GM12874 (cell line): ENCODE data around the gene SLIT3.

Source experiments
- TF ChIP-seq, protein P1 (sequence below): IDR thresholded peaks from 2 replicates; pipeline ENCODE4 v1.5.1; 2011; ENCODE audit warnings: low read depth, mild to moderate bottlenecking, control low read depth, low read length, moderate library complexity; ENCODE audit not compliant: insufficient read depth

Gene SLIT3

DNA sequence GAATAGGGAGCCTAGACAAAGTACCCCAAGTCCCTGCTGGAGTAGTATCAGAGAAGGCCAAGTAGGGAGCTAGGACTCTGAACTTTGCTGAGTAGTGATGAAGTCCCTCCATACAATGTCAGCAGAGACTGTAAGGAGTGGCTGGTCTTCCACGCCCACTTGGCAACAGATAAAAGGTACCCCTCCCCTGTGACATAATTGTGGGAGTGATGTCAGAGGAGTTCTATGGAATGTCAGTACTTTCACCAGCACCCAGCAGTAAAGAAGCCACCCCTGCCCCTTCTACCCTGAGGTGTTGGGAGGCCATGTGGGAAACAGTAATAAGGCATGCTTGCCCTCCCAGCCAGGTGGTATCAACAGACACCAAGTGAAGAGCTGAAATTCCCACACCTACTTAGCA, 143.9 kb downstream of the SLIT3 start:
- TF ChIP-seq, protein P1, sequence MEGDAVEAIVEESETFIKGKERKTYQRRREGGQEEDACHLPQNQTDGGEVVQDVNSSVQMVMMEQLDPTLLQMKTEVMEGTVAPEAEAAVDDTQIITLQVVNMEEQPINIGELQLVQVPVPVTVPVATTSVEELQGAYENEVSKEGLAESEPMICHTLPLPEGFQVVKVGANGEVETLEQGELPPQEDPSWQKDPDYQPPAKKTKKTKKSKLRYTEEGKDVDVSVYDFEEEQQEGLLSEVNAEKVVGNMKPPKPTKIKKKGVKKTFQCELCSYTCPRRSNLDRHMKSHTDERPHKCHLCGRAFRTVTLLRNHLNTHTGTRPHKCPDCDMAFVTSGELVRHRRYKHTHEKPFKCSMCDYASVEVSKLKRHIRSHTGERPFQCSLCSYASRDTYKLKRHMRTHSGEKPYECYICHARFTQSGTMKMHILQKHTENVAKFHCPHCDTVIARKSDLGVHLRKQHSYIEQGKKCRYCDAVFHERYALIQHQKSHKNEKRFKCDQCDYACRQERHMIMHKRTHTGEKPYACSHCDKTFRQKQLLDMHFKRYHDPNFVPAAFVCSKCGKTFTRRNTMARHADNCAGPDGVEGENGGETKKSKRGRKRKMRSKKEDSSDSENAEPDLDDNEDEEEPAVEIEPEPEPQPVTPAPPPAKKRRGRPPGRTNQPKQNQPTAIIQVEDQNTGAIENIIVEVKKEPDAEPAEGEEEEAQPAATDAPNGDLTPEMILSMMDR, result no peak

DNA sequence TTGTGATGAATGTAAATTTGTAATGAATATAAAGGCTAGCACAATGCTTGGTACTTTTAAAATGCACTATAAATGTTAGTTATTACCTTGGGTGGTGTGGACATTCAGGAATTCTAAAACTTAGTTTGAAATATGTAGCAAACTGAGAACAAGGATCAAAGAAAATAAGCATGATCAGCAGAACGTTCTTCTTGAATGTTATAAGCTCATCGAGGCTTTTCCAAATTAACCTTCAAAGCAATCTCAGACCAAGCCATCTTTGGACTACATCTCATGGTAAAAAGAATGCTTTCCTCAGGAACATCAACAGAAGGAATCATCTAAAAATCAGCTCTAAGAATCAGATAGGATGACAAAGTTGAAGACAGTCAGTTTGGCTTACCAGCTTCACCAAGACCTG, 146.3 kb downstream of the SLIT3 start:
- TF ChIP-seq, protein P1, result no peak

DNA sequence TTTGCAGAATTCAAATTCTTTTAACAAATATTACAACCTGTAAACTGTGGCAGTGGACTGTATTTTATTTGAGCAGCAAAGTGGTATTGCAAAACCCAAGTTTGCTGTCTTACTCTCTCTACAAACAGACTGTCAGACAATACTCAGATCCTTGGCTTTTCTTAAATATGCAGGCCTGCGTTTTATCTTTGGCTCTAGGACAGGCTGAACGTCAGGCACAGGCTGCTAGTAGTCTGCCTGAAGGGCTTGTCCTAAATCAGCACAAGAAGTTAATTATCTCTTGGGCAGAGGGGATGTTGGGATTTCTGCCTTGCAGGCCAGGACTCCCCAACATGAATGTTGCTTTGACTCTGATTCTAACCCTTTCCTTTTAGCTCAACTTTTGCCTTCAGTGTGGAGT, 147.5 kb downstream of the SLIT3 start:
- TF ChIP-seq, protein P1, result no peak

DNA sequence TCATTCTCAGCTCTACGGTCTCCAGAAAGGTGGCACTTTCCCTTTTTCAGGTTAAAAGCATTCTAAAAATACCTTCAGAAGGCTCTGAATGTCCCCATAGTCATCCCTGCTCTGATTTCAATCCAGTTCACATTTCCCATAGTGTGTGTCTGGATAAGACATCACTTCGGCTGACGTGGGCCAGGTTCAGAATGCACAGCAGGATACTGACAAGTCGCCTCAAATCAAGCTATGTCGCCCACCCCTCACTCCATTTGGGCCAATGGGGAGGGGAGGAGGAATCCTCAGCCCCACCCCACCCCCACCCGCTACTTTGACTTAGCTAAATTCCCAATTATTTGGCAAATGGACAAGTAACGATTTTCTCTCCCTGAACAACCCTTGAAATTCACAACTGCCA, 148.0 kb downstream of the SLIT3 start:
- TF ChIP-seq, protein P1, result no peak

DNA sequence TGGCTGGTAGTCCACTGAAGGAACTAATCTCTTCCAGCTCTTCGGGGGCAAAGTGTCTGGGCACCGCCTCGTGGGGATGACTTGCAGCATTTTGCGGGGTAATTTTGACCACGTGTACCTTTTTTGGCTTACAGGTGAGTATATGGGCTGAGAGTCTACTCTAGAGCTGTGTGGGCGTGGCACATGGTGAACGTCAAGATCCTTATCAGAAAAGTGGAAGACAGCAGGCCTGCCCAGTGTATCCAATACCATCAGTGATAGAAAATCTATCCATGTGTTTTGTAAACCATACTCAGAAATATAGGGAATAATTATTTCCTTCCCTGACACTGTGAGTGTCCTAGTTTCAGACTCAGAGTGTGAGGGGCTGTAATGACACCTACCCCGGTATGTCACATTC, 148.5 kb downstream of the SLIT3 start:
- TF ChIP-seq, protein P1, result no peak

DNA sequence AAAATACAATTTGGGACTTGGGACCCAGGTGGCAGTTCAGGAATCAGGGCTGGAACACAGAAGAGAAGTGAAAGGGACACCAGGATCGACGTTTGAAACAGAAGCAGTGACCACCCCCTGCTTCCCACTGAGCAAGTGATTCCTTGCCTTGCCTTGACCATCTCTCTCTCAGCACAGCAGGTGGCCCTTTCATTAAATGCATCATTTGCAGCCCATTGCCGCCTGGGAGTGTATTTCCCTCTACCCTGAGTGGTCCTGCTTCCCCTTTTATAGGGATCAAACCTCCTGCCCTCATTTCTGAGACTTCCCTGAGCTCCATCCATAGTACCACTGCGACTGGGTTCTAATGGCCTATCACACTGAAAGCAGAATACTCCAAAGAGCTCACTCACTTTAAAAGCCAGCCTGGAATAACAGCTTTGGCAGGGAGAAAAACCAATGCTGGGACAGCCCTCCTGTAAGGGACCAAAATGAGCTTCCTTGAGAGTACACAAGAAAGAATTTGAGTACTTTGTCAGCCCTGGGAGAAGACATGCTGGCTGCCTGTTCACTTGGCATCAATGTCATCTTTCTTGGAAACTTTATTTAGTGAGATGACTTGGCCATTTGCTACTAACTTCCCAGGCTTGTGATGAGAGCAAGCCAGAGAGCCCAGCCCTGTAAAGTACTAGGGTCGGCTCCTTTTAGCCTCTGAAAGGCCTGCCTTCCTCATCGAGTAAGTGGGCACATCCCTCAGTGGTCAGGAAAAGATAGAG, 149.7 kb downstream of the SLIT3 start:
- TF ChIP-seq, protein P1, result no peak

DNA sequence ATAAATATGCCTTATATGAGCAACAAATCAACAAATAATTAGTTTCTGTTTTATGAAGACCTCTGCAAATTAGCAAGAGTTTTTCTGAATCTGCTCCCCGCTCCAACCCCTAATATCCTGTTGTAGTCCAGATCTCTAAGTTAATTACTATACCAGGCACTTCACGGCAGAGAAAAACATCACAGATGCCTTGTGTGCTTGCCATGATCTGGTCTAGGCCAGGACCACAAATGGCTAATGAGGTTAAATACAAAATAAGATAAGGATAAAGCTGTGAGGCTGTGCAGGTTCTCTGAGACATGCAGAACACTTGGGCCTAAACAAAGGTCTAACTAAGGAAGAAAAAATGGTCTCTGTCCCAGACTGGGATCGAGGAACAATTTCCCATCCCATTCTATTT, 150.8 kb downstream of the SLIT3 start:
- TF ChIP-seq, protein P1, result no peak
